CD4-positive, alpha-beta T cell treated with Interleukin-6 at 100 ng/mL for 8 hours (primary cell): Measurements from ENCODE around the gene LAMP1.
"Not testable (repeated sequence)": the region's sequence is repeated elsewhere in the genome, so short reads cannot be mapped to it uniquely, and the experiment has no call there.

ENCODE experiments used
- DNase-seq: peaks from one replicate; pipeline ENCODE4 v3.0.0-alpha.2; 2020; ENCODE audit warnings: mixed read lengths, low spot score

LAMP1 gene

GRCh38 chr13:113327766-113328471 is 30.9 kb downstream of the LAMP1 start:
- DNase-seq, result no peak

DNA sequence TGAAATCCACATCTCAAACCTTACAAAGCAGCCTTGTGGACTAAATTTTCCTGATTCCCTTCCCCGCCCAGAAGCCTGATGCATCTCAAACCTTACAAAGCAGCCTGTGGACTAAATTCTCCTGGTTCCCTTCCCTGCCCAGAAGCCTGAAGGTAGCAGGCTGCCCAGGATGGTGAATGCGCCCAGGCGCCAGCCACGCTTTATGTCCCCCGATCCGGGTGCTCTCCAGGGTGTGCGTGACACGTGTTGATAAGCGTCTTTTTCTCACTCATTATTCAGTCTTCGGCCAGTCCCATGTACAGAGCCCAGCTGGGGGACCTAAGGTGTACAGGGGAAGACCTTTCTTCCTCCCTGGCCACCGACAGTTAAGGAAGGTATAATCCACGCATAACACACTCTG is 31.8 kb downstream of the LAMP1 start:
- DNase-seq, result no peak

DNA sequence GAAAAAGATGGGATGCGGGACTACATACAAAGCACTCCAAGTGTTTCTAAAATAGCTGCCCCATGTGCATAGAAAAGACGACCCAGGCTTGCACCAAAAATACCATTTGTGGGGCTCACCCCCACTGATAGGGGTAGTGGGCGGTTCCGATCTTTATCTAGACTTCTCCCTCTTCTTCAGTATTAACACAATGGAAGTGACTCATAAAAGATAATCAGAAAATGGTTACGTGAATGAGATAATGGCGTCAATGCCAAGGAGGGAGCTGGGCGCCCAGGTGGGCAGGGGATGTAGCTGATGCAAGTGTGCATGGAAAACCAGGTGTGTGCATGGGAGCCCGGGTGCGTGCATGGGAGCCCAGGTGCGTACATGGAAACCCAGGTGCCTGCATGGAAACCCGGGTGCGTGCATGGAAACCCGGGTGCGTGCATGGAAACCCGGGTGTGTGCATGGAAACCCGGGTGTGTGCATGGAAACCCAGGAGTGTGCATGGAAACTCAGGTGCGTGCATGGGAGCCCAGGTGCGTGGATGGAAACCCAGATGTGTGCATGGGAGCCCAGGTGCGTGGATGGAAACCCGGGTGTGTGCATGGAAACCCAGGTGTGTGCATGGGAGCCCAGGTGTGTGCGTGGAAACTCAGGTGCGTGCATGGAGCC is 32.7 kb downstream of the LAMP1 start:
- DNase-seq, result no peak

GRCh38 chr13:113332615-113333014 is 35.6 kb downstream of the LAMP1 start:
- no peak for DNase-seq

- DNase-seq, result no peak
These were observed 36.0 kb downstream of the LAMP1 start for GRCh38 chr13:113333076-113333475.

DNA sequence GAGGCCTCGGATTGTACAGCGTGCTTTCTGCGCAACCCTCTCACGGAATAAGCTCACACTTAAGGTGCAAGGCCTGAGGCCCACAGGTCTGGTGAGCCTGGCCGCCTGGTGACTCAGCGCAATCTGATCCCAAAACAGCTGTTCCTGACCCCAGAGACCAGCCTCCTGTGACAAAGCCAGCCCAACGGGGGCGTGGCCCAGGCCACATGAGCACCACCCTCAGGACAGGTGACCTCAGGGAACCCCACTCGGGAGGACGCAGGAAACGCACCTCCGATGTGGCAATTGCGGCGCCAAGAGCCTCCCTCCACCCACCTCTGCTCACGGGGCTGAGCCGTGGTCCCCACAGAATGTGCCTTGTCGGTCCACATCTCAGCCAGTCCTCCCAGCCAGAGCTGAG is 40.5 kb downstream of the LAMP1 start:
- no peak for DNase-seq

GRCh38 chr13:113337976-113338375 is 40.9 kb downstream of the LAMP1 start:
- no peak for DNase-seq

GRCh38 chr13:113338451-113338850 is 41.4 kb downstream of the LAMP1 start:
- no peak for DNase-seq

DNA sequence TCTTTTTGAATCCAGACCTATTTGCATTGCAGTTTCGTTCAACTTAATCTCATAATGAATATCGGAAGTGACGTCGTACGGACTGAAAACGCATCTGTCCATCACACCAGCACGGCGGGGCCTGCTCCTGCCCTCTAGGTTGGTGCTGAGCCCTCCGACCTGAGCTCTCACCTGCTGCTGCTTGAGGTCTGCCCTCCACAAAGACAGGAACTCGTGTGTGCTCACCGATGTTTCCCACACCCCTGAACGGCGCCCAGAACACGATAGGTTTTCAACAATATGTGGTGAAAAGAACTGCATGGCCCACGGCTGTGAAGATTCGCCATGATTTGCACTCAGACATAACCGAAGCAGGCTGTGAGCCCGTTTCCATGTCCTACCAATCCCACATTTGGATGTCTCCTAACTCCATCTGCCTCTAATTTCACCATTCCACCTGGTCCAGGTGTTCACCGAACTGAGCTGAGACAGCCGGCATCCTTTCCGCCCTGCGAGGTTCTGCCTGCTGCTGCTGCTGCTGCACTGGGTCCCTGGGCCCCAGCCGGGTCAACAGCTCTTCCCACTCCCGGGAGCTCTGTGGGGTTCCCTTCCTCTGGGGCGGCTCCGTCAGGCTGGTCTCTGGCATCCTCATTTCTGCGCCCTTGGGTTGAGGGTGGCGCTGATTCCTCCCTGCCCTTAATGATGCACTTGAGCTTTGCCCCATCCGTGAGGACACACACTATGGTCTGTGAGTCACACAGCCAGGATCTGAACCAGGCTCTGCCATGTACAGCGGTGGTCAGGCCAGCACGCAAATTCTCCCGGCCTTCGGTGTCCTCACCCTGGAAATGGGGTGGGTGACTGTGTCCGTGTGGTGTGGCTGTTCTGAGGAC is 46.0 kb downstream of the LAMP1 start:
- DNase-seq, result no peak

DNA sequence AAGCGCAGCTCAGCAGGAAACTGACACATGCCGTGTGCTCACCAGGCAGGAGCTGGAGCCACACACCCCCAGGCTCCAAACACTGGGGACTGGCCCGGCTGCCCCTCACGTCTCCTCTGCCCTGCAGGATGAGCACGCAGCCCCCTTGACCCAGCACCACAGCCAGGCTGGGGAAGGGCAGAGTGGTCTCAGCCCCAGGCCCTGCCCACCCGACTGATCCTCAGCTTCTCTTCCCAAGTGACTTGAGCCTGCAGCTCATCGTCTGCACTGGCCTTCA is 46.6 kb downstream of the LAMP1 start:
- no peak for DNase-seq

- DNase-seq, result no peak
These were observed 48.4 kb downstream of the LAMP1 start for GRCh38 chr13:113345486-113345885.

- DNase-seq, result not testable (repeated sequence)
These were observed 50.7 kb downstream of the LAMP1 start for GRCh38 chr13:113347736-113348225.

DNA sequence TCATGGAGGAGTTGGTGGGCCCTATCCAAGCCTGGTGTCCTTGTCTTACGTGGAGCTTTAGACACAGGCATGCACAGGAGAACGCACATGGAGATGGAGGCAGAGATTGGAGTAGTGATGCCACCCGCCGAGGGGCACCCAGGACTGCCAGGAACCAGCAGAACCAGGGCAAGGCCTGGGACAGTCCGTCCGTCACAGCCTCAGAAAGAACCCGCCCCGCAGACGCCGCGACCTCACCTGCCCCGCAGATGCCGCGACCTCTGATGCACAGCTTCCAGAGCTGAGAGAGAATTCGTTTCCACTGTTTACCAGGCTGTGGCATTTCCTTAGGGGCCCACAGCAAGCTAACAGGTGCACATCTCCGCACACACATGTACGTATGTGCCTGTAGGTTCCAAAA is 51.6 kb downstream of the LAMP1 start:
- DNase-seq, result no peak

DNA sequence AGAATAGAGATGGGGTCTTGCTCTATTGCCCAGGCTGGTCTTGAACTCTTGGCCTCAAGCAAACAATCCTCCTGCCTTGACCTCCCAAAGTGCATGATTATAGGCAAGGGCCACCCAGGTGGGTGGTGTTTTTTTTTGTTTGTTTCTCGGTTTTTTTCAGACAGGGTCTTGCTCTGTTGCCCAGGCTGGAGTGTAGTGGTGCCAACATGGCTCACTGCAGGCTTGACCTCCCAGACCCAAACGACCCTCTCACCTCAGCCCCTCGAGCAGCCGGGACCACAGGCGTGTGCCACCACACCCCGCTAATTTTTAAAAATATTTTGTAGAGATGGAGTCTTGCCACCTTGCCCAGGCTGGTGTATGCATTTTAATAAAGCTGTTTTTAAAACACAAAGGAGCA is 52.0 kb downstream of the LAMP1 start:
- no peak for DNase-seq

DNA sequence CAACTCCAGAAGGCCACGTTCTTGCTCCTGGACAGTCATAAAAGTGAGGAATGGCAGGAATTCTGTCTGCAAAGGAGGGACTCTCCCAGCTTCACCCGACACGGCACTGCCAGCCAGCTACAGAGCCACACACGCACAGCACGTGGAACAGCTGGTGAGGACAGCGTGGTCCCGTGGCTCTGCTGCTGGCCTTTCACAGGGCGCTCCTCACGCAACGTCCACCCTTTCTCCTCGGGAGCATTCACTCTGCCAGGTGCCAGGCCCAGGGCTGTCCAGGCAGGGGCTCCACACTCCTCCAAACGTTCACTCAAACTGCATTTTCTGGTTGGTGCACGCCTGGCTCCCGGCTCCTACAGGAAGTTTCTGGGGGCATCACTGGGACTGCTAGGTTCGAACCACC is 52.5 kb downstream of the LAMP1 start:
- DNase-seq, result no peak

DNA sequence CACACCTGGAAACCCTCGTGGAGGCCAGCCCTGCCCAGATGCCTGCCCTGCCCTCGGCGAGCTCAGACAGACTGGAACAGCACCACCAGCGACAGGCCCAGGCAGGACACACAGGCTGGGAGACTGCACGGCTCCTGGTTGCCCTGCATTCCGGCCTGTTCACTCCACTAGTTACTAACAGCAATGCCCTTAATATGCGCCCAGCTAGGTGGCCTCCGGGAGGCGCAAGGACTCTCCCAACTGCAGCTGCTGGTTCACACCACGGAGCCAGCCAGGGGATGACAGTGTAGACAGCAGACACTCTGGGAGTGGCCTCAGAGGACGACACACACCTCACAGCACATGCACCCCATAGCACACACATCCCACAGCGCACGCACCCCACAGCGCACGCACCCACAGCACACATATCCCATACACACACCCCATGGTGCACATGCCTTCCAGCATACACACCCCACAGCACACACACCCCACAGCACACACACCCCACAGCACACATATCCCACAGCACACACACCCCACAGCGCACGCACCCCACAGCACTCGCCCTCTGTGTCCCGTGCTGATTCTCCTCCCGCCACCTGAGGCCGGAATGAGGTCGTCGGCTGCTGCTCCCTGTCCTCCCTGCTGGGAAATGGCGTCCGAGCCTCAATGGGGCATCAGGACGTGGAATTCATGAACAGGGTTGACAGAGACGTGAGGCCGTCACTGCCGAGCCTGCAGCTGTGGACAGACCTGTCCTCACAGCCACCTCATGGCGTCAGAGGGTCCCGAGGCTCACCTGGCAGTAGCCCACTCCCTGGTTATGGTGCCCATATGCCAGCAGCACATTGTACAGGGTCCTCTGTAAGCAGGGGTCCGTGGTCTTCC is 53.3 kb downstream of the LAMP1 start:
- DNase-seq, result no peak

GRCh38 chr13:113350938-113351335 is 53.9 kb downstream of the LAMP1 start:
- no peak for DNase-seq

- DNase-seq, result no peak
These were observed 54.5 kb downstream of the LAMP1 start for GRCh38 chr13:113351514-113352026.

DNA sequence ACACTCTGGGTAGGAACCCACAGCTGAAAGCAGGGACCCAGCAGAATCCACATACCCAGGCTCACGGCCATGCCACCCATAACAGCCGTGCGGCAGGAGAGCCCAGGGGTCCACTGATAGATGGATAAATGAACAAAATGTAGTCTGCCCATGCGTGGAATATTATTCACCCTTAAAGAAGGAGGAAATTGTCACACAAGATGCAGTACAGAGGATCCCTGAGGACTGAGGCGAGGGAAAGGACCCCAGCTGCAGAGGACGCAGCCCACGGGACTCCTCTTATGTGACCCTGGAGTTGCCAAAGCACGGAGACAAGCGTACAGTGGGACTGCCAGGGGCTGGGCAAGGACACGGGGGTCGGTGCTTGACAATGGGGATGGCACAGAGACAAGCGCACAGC is 56.2 kb downstream of the LAMP1 start:
- DNase-seq, result no peak

DNA sequence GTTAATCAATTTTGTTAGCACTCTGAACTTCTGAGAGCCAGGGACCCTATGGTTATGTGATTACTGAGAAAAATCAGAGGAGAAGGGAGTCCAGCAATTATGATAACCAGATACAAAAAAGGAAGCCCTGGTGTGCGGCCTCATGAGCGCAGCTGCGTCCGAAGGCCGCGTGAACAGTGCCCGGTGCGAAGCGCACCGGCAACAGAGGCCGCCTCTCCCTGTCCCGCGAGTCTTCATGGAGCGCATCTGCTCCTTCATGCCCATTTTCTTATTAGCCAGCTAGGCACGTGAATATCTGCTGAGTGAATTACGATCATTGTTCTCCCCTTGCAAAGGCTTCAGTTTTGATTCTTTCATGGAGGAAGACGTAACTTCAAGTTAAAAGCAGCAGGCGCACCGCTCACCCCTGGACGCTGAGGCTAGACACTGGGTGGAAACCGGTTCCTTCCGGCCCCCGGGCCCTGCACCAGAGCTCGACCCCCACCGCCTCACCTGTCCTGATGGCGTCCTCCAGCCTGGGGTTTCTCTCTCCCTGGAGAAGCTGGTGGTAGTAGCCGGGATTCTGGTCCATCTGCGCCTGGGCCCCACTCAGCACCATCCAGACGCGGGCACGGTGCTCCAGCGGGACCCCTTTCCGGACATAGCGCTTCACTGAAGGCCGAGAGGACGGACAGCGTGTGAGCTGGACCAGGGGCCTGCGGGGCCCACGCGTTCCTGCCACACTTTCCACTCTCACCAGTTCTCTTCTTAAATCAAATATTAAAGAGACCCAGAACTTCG is 58.0 kb downstream of the LAMP1 start:
- DNase-seq, result no peak

DNA sequence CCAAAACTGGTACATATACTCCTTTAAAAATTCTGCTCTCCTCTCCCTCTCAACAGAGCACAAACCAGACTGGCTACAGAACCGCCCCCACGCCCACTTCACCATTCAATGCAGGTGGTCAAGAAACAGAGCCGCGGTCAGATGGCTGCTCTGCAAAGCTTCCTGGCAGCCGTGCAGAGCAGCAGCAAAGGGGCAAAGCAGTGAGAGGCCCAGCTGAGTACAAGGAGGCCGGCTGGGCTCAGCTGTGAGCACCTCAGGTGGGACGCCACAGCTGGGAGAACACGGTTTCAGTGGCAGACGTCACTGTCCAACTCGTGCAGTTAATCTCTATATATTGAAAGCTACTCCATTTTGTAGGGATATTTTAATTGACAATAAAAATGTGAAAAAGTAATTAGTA is 58.6 kb downstream of the LAMP1 start:
- DNase-seq, result no peak
